ENCODE data around the gene NHSL2.

DNA sequence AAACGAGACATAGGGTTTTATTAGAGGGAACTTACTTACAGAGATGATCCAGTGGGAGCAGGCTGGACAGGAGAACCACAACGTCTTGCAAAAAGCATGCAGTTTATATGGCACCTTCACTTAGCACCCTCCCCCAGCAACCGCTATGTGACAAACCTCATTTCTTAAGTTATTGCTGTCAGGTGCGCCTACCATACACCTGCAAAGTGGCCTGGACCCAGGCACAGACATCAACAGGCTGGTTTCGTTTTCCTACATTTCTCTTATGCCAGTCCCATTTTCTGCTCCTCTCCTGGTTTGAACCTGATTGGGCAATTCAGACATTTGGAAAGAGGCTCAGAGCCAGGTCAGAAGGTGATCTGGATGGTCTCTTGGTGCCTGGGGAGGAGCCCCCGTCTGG, 202.8 kb downstream of the NHSL2 start:
- TF ChIP-seq CTCF (IDR thresholded peaks at IDR 0.05), result no peak
- no peak for TF ChIP-seq EZH2 (IDR thresholded peaks at IDR 0.05)
